Glomerular visceral epithelial cell (primary cell): ENCODE measurements around the gene PACSIN3.
"Not testable (repeated sequence)": the region's sequence is repeated elsewhere in the genome, so short reads cannot be mapped to it uniquely, and the experiment has no call there.

Experiments
- DNase-seq: peaks from one replicate; pipeline ENCODE4 v3.0.0-alpha.2; 2016; ENCODE audit errors: extremely low spot score

Gene PACSIN3

DNA sequence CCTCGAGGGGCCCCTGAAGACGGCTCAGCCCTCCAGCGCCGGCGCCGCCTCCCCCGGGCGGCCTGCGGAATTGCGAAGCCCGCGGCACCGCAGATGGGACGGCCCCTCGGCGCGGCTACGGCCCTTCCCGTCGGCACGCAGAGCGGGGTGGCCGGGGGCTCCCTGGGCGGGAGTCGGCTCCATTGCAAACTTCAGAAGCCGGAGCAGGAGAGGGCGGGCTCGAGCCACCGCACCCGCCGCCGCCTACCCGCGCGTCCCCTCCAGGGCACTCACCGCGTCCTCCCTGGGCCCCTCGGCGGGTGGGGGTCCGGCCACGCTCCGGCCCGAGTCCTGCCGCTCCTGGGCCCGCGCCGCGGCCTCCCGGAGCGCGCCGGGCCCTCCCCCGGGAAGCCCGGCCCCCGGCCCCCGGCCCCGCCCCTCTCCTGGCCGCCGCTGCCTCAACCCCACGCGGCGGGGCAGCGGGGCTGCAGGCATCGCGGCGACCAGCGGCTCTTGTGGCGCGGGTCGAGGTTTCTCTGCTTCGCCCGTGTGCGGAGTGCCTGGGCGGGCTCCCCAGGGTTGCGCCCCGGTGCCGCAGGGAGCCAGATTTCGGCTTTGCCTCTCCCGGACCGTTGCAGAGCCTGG, at the start of gene PACSIN3:
Gene PACSIN3 (minus strand): TSS at position 359 of the 624 bp plus-strand sequence. CDS start 3,707 bp downstream, outside the sequence.
- DNase-seq, result peak; percentile 71

DNA sequence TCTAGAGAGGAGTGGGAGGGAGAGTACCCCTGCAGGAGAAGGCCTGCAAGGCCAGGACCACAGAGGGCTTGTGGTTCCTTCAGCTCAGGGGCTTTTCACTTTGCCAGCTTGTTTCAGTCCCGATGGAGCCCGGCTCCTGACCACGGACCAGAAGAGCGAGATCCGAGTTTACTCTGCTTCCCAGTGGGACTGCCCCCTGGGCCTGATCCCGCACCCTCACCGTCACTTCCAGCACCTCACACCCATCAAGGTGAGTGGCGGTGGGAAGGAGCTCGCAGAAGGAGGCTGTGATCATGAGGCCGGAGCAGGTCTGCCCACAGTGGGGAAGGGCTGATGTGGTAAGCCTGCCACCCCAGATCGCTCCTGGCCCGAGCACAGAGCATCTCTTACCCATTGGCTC, 48.9 kb upstream of the PACSIN3 start:
- no peak for DNase-seq

DNA sequence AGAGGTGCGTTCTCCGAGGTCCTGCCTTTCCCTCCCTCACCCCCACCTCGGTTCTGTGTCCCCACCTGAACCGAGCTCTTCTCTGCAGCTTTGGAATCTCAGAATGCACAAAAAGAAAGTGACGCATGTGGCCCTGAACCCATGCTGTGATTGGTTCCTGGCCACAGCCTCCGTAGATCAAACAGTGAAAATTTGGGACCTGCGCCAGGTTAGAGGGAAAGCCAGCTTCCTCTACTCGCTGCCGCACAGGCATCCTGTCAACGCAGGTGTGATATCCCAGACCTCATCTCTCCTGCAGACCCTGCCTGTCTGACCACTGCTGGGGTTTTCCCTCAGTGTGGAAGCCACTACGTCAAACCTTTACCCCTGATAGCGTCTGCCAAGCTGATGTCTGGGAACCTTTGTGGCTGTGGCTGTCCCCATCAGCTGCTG, 48.5 kb upstream of the PACSIN3 start:
- DNase-seq, result no peak

DNA sequence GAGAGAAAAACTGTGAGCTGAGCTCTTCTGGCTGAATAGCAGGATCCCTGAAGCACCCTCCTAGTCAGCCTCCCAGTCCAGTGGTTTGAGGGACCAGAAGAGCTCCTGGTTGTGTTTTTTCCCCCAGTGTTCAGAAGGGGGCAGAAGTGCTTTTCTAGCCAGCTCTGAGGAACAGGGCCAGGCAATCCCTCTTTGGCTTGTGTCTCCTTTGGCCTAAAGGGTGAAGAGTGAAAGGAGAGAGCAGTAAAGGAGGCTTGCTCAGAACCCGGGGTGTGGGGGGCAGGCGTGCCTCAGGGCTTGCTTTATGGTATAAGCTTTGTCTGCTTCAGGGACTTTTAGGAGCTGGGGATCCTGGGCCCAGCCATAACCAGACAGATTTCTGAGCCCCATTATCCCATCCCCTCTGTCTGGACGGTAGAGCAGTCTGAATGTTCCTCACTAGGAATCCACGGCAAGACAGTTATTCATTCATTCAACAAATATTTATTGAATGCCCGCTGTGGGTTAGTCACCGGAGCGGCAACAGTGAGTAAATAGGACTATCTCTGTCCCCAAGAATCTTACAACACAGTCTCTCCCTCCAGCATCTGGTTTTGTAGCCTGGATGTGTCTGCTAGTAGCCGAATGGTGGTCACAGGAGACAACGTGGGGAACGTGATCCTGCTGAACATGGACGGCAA, 47.9 kb upstream of the PACSIN3 start:
- DNase-seq, result no peak

DNA sequence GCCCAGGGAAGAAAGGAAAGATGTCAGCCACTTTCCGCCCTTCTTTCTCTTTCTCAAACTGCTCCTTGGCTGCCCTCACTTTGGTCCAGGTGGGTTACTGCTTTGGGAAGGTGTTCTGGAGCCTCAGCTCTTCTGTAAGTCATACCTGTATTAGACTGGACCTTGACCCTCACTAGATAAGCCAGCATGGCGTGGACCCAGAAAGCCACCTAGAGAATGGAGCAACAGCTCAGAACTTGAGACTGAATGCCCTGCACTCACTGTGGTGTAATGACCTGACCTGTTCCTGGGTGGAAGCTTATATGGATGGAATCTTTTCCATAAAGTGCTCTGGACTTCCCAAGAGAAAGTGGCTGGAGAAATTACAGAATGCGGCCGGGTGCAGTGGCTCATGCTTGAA, 46.8 kb upstream of the PACSIN3 start:
- no peak for DNase-seq

DNA sequence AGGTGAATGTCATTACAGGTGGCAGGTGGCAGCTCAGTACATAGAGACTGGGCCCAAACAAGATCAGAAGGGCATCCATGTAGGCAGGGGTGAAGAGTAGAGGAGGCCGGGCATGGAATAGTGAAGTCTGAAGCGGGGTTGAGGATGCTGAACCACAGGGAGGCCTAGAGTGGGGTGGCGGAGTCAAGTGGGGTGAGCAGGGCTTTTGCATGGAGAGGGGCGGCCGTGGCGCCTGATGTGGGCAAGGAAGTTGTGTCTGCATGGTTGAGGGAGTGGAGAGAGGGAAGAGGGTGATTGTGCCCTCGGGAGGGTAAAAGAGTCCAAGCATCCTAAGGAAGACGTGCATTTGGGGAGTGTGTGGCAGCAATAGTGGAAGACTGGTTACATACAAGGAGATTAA, 42.9 kb upstream of the PACSIN3 start:
- DNase-seq, result no peak

DNA sequence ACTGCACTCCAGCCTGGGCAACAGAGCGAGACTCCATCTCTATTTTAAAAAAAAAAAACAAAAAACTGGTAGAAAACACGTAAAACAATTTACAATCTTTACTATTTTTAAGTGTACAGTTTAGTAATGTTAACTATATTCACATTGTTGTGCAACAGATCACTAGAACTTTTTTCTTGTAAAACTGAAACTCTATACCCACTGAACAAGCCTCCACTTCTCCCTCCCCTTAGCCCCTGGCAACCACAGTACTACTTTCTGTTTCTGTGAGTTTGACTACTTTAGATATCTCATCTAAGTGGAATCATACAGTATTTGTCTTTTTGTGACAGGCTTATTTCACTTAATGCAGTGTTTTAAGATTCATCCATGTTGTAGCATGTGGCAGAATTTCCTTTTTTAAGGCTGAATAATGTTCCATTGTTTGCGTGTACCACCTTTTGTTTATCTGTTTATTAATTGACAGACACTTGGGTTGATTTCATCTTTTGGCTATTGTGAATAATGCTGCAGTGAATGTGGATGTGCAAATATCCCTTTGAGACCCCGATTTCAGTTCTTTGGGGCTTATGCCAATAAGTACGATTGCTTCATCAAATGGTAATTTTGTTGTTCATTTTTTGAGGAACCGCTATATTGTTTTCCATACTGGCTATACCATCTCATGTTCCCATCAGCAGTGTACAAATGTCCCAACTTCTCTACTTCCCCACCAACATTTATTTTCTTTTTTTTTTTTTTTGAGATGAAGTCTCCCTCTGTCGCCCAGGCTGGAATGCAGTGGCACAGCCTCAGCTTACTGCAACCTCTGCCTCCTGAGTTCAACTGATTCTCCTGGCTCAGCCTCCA, 39.5 kb upstream of the PACSIN3 start:
- DNase-seq, result no peak

DNA sequence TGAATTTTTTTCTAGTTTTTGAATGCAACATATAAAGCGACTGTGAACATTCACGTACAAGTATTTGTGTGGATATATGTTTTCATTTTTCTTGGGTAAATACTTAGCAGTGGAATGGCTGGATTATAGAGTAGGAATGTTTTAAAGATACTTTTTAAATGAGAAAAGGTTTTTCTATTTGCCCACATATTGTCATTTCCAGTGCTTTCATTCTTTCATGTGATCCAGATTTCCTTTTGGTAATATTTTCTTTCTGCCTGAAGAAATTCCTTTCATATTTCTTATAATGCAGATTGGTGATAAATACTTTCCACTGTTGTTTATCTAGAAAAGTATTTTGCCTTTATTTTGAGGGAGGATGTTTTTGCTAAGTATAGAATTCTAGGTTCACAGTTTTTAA, 36.5 kb upstream of the PACSIN3 start:
- no peak for DNase-seq

DNA sequence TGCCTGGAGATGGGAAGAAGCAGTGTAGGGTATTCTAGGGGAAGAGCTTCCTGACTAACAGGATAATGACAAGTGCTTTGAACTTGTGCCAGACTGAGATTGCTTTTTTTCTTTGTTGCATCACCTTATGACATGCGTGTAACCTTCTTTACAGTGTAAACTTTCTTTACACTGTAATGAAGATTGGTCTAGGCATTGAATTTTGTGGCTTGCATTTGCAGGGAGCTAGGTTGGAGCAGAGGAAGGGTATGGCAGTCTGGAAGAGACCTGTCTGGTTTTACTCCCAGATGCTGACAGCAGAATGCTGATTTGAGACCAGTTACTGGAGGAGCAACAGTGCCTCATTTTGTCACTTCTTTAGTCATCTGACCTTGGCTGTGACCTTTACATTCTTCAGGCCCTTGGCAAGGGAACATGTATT, 34.2 kb upstream of the PACSIN3 start:
- DNase-seq, result peak; percentile 54

DNA sequence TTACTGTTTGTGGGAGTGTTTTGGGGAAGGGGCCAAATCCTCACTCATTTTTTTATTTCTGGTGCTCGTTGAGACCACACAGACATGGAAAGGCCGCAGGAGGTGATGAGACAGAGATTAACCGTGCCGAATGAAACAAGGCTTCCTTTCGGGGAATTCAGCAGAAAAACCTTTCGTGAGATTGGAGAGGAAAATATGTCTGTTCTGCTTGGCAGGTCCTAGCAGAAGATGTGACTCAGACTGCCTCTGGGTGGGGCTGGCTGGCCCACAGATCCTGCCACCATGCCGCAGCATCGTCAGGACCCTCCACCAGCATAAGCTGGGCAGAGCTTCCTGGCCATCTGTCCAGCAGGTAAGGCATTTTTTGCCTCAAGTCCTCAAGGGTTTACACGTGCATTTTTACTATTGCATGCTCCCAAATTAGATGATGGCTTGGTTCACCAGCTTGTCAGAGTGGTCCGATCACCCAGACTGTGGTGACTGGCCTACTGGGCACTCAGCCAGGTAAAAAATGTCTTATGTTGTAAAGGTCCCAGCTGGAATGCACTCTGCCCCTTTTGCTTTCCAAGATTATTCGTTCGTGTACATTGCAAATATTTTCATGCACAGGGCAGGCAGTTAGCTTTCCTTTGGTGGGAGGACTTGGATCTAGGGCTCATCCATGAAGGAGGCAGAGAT, 30.0 kb upstream of the PACSIN3 start:
- peak; percentile 80 for DNase-seq

DNA sequence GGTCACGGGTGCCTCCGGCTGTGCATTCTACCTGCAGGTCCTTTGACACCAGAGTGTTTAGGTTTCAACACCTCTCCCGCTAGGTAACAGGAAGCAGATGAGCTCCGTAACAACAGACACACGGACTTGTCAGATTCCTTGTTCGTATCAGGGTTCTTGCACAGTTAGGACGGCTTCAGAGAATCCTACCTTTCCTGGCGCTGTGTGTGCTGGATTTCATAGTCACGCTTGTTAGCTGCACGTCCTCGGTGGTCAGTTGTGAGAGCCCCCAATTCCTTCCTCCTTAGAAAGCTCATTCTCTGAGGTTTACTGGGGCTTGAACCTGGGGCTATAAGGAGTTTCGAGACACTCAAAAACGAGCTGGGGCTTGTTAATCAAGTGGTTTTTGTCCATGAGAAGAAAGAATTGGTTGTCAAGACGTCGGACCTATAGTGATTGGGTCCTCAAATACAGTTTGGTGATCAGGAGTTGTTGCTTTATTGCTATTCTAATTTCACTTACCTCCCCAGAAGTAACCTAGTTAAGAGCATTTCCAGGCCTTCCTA, 29.2 kb upstream of the PACSIN3 start:
- DNase-seq, result no peak

DNA sequence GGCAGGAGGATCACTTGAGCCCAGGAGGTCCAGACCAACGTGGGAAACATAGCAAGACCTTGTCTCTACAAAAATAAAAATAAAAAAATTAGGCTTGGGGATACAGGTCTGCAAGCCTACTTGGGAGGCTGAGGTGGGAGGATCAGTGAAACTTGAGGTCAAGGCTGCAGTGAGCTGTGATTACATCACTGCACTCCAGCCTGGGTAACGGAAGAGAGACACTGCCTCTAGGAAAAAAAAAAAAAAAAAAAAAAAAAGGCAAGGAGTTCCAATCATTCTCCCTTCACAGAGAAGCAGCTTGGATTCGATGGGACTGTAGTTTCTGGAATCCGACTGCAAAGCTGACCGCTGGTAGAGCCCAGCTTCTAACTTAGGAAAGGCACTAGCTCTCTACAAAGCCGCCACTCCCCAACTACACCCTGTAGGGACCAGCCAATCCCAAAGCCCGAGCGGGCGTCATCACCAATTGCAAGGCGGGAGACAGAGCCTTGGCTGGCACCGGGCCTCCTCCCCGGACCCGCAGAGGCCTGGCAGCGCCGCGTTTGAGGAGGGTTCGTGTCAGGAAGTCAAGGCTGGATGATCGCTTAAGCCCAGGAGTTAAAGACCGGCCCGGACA, 27.8 kb upstream of the PACSIN3 start:
- peak; percentile 92 for DNase-seq

DNA sequence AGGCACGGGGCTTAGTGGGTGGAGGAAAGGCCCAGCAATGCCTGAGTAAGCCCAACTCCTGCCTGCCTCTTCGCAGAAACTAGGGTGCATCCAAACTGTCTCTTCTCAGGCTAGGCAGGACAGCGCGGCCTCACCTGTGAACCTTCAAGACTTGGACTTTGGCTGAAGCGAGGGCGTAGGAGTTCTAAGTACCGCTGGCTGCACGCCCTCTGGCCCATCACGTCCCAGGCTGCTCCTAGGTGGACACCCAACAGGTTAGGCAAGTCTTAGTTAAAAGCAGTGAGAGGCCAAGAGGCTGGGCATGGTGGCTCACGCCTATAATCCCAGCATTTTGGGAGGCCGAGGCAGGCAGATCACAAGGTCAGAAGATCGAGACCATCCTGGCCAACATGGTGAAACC, 26.7 kb upstream of the PACSIN3 start:
- DNase-seq, result no peak

DNA sequence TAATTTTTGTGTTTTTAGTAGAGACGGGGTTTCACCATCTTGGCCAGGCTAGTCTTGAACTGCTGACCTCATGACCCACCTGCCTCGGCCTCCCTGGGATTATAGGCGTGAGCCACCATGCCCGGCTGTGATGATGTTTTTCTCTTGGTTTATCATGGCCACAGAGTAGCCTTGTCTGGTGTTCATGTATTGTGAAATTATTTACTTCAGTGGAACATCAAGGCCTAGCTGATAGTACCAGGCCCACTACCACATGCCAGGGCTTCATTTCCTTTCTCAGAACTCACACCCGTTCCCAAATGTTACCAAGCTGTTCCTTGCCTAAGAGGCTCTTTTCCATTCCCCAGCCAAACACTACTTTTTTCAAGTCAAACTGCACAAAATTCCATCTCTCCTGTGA, 22.4 kb upstream of the PACSIN3 start:
- DNase-seq, result no peak

DNA sequence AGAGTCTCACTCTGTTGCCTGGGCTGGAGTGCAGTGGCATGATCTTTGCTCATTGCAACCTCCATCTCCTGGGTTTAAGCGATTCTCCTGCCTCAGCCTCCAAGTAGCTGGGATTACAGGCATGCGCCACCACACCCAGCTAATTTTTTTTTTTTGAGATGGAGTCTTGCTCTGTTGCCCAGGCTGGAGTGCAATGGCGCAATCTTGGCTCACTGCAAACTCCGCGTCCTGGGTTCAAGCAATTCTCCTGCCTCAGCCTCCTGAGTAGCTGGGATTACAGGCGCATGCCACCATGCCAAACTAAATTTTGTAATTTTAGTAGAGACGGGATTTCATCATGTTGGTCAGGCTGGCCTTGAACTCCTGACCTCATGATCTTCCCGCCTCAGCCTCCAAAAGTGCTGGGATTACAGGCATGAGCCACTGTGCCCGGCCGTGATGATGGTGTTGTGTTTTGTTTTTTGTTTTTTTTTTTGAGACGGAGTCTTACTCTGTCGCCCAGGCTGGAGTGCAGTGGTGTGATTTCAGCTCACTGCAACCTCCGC, 21.8 kb upstream of the PACSIN3 start:
- not testable (repeated sequence) for DNase-seq

DNA sequence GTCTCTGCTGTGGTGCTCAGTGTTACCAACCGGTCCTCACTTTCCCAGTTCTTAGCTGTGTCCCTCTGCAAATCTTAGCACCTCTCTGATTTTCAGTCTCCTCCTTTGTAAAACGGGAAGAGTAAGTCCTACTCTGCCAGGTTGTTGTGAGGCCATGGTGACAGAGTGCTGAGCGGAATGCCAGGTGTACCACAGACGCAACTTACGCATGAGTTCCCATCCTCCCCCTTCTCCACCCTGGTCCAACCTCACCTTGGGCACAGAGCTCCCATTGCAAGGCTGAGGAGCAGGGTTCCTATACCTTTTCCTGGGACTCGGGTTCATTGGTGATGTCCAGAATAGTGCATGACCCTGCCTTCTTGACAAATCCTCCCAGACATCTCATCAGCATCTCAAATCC, 21.2 kb upstream of the PACSIN3 start:
- no peak for DNase-seq

DNA sequence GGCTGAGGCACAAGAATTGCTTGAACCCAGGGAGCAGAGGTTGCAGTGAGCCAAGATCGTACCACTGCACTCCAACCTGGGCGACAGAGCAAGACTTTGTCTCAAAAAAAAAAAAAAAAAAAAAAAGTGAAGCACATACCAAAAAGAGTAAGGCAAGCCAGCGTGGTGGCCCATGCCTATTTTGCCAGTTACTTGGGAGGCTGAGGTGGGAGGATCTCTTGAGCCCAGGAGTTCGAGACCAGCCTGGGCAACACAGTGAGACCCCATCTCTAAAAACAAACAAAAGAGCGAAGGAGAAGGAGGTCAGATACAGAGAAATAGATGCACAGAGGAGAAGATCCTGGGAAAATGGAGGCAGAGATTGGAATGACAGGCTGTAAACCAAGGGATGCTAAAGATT, 20.3 kb upstream of the PACSIN3 start:
- not testable (repeated sequence) for DNase-seq

DNA sequence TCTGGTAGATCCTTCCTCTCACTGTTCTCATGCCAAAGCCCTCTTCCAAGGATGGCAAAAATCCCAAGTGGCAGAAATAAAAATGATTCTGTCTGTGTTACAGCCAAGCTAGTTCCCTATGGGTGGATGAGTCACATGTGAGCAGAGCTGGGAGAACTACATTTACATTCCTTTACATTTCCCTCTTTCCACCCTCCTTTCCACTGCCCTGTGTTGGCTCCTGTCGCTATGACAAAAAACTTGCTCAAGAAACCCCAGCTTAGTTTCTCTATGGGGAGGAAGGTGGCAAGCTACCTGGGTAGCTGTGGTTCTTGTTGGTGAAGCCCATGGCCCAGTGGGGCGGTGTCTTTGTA, 18.4 kb upstream of the PACSIN3 start:
- peak; percentile 48 for DNase-seq

DNA sequence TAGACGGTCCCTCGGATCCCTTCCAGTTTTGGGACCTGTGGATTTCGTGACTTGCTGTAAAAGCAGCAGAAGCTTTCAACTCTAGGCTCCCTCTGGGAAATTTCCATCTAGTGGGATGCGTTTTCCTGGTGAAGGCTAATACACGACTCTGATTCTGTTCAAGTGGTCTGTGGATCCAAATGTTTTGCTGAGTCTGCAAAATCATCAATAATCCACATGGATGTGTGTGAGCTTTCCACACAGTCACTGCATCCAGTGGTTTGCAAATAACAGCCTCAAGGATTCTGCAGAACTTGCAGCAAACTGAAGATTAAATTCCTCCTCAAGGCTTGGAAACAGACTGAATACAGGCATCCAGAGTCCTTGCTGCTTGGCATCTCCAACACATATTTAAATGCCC, 16.3 kb upstream of the PACSIN3 start:
- DNase-seq, result no peak

DNA sequence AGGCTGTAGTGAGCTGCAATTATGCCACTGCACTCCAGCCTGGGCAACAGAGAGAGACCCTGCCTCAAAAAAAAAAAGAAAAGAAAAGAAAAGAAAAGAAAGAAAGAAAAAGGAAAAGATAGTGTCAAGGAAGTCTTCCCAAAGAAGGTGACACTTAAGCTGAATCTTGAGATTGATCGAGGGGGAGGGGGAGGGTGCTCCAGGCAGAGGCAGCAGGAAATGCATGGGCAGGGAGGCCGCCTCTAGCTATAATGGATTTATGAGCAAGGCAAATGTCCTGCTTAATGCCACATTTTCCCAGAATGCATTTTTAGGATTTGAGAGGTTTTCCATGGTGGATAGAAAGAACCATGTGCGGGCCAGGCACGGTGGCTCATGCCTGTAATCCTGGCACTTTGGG, 14.8 kb upstream of the PACSIN3 start:
- DNase-seq, result no peak

DNA sequence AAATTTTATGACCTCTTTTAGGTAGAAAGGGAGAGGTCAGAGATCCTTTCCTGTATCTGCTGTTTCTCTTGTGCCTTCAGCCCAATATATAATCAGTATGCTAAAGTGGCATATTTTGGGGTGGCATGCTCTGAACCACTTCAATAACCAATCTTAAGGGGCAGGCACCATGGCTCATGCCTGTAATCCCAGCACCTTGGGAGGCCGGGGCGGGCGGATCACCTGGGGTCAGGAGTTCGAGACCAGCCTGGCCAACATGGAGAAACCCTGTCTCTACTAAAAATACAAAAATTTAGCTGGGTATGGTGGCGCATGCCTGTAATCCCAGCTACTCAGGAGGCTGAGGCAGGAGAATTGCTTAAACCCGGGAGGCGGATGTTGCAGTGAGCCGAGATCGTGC, 11.9 kb upstream of the PACSIN3 start:
- not testable (repeated sequence) for DNase-seq
